HuH-7 (cell line): ENCODE measurements around the gene SPATS1.

Source experiments
- DNase-seq: peaks from one replicate; pipeline ENCODE4 v3.0.0; 2011; ENCODE audit warnings: low spot score

Gene SPATS1

DNA sequence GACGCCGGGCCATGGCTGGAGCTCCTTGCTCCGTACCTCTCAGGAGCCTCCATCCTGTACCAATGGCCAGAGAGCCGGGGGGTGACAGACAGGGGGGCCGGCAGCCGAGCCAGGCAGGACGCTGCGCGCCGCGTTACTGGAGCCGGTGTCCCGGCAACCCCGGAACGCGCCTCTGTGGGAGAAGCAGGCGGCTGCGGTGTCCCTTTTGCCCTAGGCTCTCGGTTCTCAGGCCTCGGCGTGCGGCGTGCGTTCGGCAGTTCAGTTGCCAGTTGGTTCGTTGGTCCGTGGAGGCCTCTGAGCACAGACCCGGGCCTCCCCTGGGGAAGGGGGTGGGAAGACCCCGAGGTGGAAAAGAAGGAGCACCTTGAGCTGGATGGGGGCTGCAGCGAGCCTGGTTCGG, at the start of gene SPATS1:
TSS of gene SPATS1 (plus strand) at position 162 of the 400 bp plus-strand sequence. CDS start 446 bp downstream, outside the sequence.
- no peak for DNase-seq

DNA sequence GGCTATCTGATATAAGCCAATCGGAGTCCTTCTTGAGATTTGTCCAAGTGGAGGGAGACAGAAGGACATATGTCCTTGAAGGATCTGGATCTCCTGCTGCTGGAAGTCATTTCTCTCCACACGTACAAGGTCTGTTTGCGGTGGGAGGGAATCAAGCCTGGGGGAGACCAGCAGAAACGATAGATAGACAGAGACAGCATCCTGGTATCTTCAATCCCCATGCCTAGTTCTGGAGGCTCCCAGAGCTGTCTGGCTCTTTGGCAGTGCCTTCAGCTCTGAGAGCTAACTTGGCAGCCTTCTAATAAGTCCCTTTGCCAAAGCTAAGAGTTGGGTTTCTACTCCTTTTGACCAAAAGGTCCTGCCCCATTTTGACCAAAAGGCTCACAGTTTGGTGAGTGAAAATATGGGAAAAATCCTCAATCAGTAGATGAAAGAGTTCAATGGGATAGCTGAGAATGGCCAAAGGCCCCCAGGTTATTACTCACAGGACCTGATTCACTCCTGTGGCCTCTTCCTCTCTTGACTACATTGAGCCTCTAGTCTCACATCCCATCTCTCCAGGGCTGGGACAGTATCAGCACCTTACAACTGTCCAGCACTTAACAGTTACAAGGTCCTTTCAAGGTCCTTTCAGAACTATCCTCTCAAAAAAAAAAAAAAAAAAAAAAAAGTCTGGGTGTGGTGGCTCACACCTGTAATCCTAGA, 49.6 kb upstream of the SPATS1 start:
- no peak for DNase-seq

DNA sequence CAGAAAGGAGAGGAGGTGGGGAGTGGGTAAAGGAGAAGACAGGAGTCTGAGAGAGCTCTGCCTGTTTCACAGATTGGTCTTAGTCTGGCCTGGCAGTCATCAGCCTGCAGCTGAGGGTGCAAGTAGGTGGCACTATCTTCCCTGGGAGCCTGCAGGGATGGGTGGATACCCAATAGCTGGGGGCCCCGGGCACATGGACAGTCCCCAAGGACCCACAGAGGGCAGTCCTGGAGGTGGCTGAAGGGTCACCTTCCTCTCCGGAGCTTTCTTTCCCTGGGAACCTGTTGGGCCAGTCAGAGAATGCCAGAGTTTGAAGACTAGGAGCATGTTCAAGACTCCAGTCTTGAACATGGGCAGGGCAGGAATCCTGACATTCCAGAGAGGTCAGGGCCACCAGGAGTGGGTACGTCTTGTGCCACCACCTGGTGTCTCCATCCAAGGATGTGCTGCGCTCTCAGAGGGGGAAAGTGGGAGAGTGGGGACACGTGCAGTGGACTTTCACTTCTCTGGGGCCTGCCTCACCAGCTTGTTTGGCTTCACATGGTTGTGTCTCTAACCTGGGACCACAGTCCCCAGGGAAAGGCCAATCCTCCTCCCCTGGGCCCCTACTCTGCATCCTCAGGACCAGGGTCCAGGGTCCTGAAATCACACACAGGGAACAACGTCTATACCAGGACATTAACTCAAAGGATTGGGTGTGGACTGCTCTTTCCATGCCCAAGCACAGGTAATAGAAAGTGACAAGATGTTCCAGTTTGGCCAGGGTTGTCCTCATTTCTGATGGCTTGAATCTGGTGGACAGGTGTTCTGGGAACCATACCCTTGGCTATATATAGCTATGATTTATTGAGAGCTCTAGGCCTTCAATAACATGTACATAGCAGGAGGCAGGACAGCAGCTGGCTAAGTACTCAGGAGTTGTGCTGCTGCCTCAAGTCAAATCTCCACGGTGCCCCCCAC, 47.3 kb upstream of the SPATS1 start:
- no peak for DNase-seq

GRCh38 chr6:44297063-44298038, 45.1 kb upstream of the SPATS1 start:
- peak; percentile 30 for DNase-seq

DNA sequence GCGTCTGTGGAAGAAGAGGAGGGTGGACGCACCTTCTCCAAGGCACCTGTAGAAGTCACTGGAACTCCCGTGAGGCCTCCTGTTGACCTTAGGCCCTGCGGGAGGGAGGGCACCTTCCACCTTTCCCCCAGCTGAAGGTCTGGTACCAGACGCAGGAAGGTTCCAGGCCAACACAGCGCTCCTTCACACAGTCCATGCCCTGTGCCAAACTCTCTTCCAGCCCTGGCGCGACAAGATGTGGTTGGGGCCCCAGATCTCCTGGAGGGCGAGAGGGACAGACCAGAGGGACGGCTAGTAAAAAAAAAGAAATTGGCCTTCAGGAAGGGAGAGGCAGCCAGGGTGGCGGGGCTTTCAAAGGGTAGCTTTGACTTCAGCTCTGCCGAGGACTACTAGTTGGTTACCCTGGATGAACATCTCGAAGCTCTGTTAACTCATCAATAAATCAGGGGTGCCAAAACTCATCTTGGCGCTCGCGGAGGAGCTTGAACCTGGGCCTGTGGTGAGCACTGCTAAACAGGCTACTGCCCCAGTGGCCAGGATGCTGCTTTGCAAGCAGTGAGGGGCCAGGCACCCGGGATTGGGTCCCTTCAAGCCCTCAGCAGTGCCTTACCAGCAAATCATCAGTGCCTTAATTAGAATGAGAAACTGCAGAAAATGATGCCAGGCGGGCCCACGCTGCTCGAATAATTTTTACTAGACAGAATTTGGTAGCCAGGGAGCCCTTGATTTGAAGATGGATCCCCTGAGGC, 44.2 kb upstream of the SPATS1 start:
- DNase-seq = no peak

DNA sequence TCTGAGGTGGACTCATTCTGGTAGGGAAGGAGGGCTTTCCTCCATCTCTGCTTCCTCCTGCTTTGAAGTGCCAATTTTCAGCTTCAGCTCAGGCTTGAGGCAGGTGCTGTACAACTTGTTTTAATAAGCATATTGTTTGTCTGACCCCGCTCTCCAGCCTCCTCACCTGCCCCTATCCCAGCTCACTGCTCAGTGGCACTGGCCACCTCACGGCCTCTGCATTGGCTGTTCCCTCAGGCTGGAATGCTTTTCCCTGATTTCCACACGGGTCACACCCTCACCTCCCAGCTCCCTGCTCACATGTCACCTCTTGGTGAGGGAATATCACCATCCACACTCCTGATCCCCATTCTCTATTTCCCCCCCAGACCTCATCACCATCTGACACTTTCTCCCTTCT, 43.6 kb upstream of the SPATS1 start:
- DNase-seq = no peak

DNA sequence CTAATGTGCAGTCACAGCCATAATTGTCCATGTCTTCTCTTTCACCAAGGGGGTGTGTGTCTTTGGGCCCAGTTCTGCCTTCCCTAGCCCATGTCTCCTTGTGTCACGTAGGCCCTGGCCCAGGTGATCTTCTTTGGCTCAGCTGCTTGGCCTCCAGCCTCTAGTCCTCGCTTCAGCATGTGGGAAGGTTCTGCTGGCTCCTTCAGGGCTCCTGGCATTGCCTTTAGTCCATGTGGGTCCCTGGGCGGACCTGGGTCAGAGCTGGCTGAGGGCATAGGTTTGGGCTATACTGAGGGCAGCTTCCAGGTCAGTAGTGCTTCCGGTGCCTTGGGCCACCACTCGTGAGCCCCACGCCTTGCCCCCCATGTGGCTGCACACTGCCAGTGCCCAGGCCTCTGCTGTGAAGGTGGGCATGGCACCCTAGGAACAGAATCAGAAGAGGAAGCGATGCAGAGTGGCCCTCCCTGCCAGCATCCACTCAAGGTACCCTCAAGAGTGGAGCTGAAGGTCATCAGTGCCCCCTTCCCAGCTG, 42.1 kb upstream of the SPATS1 start:
- no peak for DNase-seq

- no peak for DNase-seq
Measured at GRCh38 chr6:44301106-44301505, 41.3 kb upstream of the SPATS1 start.

DNA sequence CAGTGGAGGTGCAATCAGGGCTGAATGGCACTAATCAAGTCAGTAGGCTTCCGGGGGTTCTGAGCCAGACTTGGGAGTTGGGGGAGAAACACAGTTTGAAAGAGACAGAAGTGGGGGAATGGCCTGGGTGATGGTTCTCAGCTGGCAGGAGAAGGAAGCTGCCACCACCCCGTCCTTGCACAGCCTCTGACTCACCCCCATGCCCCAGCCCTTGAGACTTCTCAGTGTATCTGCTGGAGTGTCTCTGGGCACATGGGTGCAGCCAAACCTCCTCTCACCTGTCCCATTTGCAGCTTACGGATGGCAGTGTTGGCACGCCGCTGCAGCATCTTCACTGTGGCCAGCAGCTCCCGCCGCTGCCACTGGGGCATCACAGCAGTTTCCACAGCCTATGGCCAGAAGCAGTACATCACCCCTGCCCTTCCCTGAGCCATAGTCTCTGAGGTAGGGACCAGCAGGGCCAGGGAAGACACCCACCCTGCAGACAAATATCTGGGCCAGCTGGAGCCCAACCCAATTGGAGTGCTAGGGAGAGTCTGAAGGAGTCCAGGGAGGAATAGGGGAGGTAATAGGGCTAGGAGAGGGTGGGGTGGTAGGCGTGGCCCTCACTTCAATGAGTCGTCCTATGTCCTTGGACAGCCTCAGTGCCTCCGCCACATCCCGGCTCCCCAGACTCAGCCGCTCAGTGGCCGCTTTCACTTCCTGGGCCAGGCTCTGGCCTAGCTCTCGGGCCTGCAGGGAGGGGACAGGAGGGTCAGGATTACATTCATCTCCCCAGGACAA, 40.5 kb upstream of the SPATS1 start:
- no peak for DNase-seq

DNA sequence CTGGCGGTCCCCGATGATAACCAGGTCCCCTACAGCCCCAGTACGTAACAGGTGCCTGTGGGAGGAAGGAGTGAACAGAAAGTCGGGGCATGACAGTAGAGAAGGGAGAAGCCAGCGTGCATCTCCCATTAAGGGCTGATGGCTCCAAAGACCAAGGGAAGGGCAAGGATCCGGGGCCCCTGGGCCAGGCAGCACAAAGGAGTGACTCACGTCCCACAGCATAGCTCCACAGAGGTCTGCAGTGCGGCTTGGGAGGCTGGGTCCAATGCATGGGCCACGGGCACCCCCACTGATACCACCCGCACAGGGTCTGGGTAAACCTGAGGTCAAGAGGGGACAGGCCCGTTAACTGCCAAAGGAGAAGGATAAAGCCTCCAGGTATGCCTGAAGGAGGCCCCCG, 39.6 kb upstream of the SPATS1 start:
- DNase-seq = no peak

GRCh38 chr6:44303842-44304241, 38.6 kb upstream of the SPATS1 start:
- no peak for DNase-seq

DNA sequence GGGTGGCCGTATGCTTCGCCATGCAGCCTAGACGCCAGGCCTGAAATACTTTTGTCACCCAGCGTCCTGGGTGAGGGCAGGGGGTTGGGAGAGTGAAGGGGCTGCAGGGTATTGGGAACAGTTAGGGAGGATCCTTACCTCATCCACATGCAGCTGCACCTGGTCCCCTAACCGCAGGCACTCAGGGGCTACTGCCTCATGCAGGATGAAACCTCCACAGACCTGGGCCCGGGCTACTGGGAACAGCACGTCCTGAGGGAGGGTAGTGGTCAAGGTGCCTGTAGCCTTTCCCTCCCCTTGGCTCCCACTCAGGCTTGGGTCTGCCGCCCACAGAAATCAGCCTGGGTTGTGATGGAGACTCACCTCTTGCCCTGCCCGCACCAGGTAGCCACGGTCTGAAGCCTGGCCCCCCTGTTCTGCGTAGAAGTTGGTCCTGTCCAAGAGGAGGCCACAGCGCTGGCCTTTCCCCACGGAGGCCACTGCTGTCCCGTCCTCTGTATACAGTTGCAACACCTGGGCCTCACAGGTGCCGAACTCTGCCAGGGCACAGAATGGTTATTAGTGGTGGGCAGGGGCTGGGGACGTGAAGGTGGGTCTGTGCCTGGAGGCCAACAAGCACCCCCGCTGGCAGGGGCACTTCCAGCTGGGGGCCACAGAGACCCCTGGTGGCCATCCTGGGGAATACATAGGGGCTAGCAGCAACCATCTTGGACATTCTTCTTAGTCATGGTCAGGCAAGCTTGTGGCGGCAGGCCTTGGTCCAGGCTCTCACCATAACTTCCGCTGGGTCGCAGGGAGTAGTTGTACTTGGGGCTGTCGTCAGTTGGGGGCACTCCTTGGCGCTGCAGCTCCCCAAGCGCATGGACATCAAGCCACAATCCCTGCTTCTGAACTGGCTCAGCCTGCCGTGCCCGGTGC, 37.9 kb upstream of the SPATS1 start:
- DNase-seq = peak; percentile 63

DNA sequence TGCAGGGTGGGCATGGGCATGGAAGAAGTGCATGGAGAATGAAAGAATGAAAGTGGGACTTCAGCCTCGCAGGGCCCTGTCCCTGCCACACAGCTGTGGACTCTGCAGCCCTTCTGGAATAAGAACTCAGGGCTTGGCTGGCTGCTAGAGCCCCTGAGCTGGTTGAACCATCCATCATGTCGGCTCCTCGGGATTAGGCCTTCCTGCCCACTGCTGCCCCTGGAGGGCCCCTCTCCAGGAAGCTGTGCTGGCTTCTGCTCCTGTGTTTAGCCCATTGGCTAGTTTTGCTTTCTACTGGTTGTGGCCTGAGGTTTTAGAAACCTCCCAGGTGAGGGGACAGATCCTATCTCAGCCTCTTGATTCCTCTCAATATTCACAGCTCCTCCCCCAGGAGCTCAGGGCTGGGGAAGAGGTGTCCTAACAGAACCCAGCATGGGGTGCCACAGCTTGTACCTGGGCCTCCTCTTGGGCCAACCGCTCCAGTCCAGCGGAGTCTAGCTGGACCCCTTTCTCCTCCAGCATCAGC, 37.2 kb upstream of the SPATS1 start:
- DNase-seq = no peak

- DNase-seq = no peak
Measured at GRCh38 chr6:44306710-44307109, 35.7 kb upstream of the SPATS1 start.

- DNase-seq = no peak
Measured at GRCh38 chr6:44307217-44307616, 35.2 kb upstream of the SPATS1 start.

DNA sequence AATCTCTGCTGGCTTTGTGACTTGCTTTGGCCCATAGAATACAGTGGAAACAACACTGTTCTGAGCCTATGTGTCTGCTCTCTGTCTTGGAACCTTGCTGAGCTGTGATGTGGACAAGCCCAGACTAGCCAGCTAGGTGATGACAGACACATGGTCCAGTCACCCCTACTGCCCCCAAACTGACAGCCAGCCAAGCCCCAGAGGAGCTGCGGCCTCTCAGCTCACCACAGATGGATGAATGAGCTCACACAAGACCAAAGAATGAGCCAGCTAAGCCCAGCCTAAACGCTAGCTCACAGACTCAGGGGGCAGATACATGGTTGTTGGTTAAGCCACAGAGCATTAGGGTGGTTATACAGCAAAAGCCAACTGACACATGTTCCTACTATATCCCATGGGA, 33.4 kb upstream of the SPATS1 start:
- DNase-seq = no peak

DNA sequence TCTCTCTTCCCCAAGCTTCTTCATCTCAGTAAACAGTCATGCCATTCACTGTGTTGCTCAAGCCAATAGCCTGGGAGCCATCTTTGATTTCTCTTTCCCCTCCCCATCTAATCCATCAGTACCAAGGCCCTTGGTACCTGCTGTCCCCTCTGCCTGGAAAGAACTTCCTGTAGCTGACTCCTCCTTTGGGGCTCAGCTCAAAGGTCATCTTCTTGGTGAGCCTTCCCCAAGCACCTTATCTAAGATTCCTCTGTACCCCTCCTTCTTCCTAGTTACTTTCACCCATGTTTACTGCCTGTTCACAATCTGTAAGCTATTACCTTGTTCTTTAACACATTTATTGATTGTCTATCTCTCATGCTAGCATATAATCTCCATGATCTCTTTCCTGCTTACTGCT, 32.8 kb upstream of the SPATS1 start:
- no peak for DNase-seq

DNA sequence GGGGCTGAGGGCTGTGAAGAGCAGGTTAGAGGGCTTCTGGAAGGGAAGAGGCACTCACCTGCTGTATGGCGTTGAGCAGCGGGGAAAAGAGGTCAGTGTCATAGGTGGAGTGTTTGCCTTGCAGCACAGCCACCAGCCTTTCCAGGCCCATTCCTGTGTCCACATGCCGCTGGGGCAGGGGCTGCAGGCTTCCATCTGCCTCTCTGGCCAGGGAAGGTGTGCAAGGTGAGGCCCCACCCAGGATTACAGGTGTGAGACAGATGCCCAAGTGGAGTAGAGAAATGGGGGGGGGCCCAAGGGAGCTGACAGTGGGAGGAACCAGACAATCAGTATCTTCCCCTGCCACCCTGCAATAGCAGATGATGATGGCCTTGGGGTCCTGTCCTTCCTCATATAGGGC, 32.2 kb upstream of the SPATS1 start:
- no peak for DNase-seq

- no peak for DNase-seq
Measured at GRCh38 chr6:44311304-44311703, 31.1 kb upstream of the SPATS1 start.
